H1 (cell line): Measurements from ENCODE around the gene COTL1. TPM values are rescaled to one million over a fixed set of nuclear protein-coding genes. Genes with fewer than 3 reads are reported as not detected.

ENCODE experiments used
- HDAC6 ChIP-seq: IDR thresholded peaks from one replicate; pipeline ENCODE4 v1.7.1; 2012; ENCODE audit warnings: low read depth, mild to moderate bottlenecking, inconsistent platforms, low read length, moderate library complexity
- SIRT6 ChIP-seq: IDR thresholded peaks from one replicate; pipeline ENCODE4 v1.7.1; 2012; ENCODE audit warnings: low read length, inconsistent platforms
- SP4 ChIP-seq: IDR thresholded peaks from 2 replicates; pipeline ENCODE4 v1.6.1; 2012; ENCODE audit warnings: low read length, inconsistent platforms
- TCF12 ChIP-seq: IDR thresholded peaks from 2 replicates; pipeline ENCODE4 v1.6.1; 2011; ENCODE audit warnings: low read depth, mild to moderate bottlenecking, low read length
- polyA plus RNA-seq, 7 experiments: library from polyadenylated mRNA; depleted of rRNA in 3 of 7; stranded (reverse) in 5 of 7; unstranded in 2 of 7; fragments of >200 nt in 5 of 7; fragments of 200-250 nt in 2 of 7; gene quantifications; 1 replicate in 5 of 7; 2 replicates in 1 of 7; 4 replicates in 1 of 7; pipeline versions ENCODE4 v1.2.1 to v1.2.3, GENCODE V29; 2011 to 2013; ENCODE audit warnings: missing spikeins in 2 of 7, mixed read lengths in 2 of 7
- total RNA-seq: library from RNA; stranded (reverse); fragmentation: NEBNext Ultra II Directional; extraction: Animal tissue kit (Norgen Biotek cat#: 25700); gene quantifications from 2 replicates; pipeline ENCODE4 v1.2.1, GENCODE V29; 2021

COTL1 gene
- total and polyA plus RNA-seq, 2 of the 8 experiments (the other 6 are each of a cell fraction or from before 2014, with no cell fraction given): 59.2 to 183 TPM

DNA sequence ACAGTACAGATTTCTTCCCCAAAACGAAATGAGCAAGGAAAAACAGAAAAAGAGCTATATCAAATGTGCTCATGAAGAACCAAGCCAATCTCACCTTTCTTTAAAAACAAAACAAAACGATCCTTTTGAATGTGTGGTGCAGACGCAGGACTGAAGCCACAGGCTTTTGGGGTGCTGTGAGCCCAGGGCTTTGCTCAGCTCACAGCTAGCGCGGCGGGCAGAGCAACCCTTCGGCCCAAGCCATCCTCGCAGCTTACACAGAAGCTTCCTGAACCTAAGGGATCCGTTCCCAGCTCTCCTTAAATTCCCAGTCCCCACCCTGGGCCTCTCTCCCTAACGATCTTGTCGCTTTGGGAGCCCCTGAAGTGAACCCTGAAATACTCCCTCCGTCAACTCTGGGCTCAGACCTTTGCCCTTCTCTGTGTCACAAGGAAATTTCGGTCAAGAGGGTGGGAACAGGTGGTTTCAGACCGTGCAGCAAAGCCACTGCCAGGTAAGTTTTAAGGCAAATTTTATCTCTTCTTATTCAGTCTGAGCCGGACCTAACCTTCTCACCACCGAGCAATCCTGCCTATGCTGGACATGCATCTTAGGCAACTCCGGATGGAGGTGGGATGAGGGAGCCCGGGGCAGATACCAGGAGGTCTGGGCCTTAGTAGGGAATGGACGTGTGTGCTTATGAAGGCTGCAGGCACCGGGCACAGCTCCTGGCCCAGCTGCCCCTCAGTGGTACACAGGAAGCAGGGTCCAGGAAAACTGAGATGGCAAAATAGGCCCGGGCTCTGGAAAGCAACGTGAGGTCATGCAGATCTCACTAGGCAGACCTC is 52.0 kb downstream of the COTL1 start (continued):
- TF ChIP-seq HDAC6: no peak
- no peak for TF ChIP-seq TCF12
- TF ChIP-seq SIRT6: no peak
- no peak for TF ChIP-seq SP4
- TF ChIP-seq, all 59 proteins: peak for 0
